ENCODE data around the gene STK10.

DNA sequence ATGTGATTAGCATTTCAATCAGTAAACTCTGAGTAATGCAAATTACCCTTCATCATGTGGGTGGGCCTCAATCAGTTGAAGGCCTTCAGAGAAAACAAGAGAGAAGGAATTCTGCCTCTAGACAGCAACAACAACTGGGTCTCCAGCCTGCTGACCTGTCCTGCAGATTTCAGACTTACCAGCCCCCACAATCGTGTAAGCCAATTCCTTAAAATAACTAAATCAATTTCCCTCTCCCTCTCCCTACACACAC, 139.9 kb downstream of the STK10 start:
- TF ChIP-seq EZH2phosphoT487 (IDR thresholded peaks at IDR 0.05; ENCODE audit: borderline replicate concordance, low read depth): no peak
- TF ChIP-seq, protein P1, sequence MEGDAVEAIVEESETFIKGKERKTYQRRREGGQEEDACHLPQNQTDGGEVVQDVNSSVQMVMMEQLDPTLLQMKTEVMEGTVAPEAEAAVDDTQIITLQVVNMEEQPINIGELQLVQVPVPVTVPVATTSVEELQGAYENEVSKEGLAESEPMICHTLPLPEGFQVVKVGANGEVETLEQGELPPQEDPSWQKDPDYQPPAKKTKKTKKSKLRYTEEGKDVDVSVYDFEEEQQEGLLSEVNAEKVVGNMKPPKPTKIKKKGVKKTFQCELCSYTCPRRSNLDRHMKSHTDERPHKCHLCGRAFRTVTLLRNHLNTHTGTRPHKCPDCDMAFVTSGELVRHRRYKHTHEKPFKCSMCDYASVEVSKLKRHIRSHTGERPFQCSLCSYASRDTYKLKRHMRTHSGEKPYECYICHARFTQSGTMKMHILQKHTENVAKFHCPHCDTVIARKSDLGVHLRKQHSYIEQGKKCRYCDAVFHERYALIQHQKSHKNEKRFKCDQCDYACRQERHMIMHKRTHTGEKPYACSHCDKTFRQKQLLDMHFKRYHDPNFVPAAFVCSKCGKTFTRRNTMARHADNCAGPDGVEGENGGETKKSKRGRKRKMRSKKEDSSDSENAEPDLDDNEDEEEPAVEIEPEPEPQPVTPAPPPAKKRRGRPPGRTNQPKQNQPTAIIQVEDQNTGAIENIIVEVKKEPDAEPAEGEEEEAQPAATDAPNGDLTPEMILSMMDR (IDR thresholded peaks at IDR 0.05): no peak
- TF ChIP-seq REST (IDR thresholded peaks at IDR 0.05; ENCODE audit: low read depth, low read length): no peak
- no peak for TF ChIP-seq EP300 (IDR thresholded peaks at IDR 0.05; ENCODE audit: borderline replicate concordance in 1 of 2, low read depth in 1 of 2, low read length in 1 of 2)
- no peak for TF ChIP-seq TCF12 (IDR thresholded peaks at IDR 0.05)
- TF ChIP-seq ELF1 (IDR thresholded peaks at IDR 0.05): no peak
- TF ChIP-seq GABPA (IDR thresholded peaks at IDR 0.05; ENCODE audit: low read depth): no peak
- TF ChIP-seq MAX (IDR thresholded peaks at IDR 0.05; ENCODE audit: low read depth): no peak
- TF ChIP-seq SMC3 (IDR thresholded peaks at IDR 0.05; ENCODE audit: low read depth, low read length): no peak
- no peak for TF ChIP-seq POLR2AphosphoS5 (IDR thresholded peaks at IDR 0.05; ENCODE audit: low read depth, low read length)
- TF ChIP-seq RFX5 (IDR thresholded peaks at IDR 0.05; ENCODE audit: low read length): no peak
